A673 (cell line): ENCODE measurements around the gene LRRK1. TPM values are rescaled to one million over a fixed set of nuclear protein-coding genes. Genes with fewer than 3 reads are reported as not detected.

Source experiments
- BruUV-seq: library from RNA; stranded (reverse); fragments of 400-500 nt; replicated peaks from 2 replicates; lab custom pipeline; 2021; lab: Mats Ljungman, UMichigan
- CTCF ChIA-PET: fragments of 300-600 bp; sonication (Branson Sonifier 250); formaldehyde crosslinking; loops from one replicate; lab custom pipeline; 2022; ENCODE audit warnings: antibody characterized with exemption; lab: Charles Lee
- POLR2A ChIA-PET: fragments of 300-600 bp; sonication (Branson Sonifier 250); formaldehyde crosslinking; loops from one replicate; lab custom pipeline; 2022; ENCODE audit warnings: antibody characterized with exemption; ENCODE audit not compliant: low non-redundant PET; lab: Charles Lee
- DNase-seq: peaks from one replicate; pipeline ENCODE4 v3.0.0-alpha.2; 2015; ENCODE audit warnings: low spot score
- H3K27ac ChIP-seq: fragments of 200-600 bp; sonication (generic); 2 replicates; pipeline ENCODE4 v1.5.1; 2016; ENCODE audit warnings: mixed run types, low read depth, mild to moderate bottlenecking, mixed read lengths, antibody characterized with exemption, low read length; ENCODE audit not compliant: poor library complexity, severe bottlenecking
- H3K27me3 ChIP-seq: fragments of 200-600 bp; sonication (generic); replicated peaks from 2 replicates; pipeline ENCODE4 v1.6.1; 2017; ENCODE audit warnings: mixed run types, low read depth, mild to moderate bottlenecking, mixed read lengths, antibody characterized with exemption, low read length; ENCODE audit not compliant: insufficient read depth, poor library complexity
- H3K36me3 ChIP-seq: fragments of 200-600 bp; sonication (generic); 2 replicates; pipeline ENCODE4 v1.6.1; 2016; ENCODE audit warnings: mixed run types, mild to moderate bottlenecking, mixed read lengths, antibody characterized with exemption, low read length; ENCODE audit not compliant: insufficient read depth, poor library complexity, severe bottlenecking
- H3K4me1 ChIP-seq: fragments of 200-600 bp; sonication (generic); 2 replicates; pipeline ENCODE4 v1.6.1; 2017; ENCODE audit warnings: mixed run types, mild to moderate bottlenecking, mixed read lengths, antibody characterized with exemption, low read length; ENCODE audit not compliant: insufficient read depth, poor library complexity, severe bottlenecking
- H3K4me3 ChIP-seq: fragments of 200-600 bp; sonication (generic); 2 replicates; pipeline ENCODE4 v1.5.1; 2016; ENCODE audit warnings: low read depth, mixed run types, mild to moderate bottlenecking, mixed read lengths, low read length; ENCODE audit not compliant: poor library complexity, severe bottlenecking
- H3K9me3 ChIP-seq: fragments of 200-600 bp; sonication (generic); 2 replicates; pipeline ENCODE4 v1.6.1; 2016; ENCODE audit warnings: mixed run types, low read depth, mild to moderate bottlenecking, mixed read lengths, antibody characterized with exemption, low read length; ENCODE audit not compliant: poor library complexity, severe bottlenecking
- CTCF ChIP-seq: fragments of 300-800, 200-600 bp; sonication (generic); conservative IDR thresholded peaks from 2 replicates; pipeline ENCODE4 v1.5.1; 2017; ENCODE audit warnings: low read depth, mild to moderate bottlenecking, antibody characterized with exemption, low read length, moderate library complexity, mixed read lengths
- EZH2 ChIP-seq: fragments of 200-600 bp; sonication (generic); IDR thresholded peaks from 2 replicates; pipeline ENCODE4 v1.6.1; 2017; ENCODE audit warnings: borderline replicate concordance, low read depth, mild to moderate bottlenecking, mixed read lengths, antibody characterized with exemption, low read length; ENCODE audit not compliant: poor library complexity, severe bottlenecking
- intact Hi-C: fragments of 100-400 bp; cut with micrococcal nuclease; formaldehyde crosslinking; loops from one replicate; pipeline ENCODE4 v1.10.0; 2022; ENCODE audit not compliant: unreplicated experiment
- total RNA-seq: library from RNA; stranded (reverse); gene quantifications from 2 replicates; pipeline ENCODE4 v1.2.3, GENCODE V29; 2021

The LRRK1 gene
- total RNA-seq, 1 experiment from 2014 or later, result 7.7 TPM

DNA sequence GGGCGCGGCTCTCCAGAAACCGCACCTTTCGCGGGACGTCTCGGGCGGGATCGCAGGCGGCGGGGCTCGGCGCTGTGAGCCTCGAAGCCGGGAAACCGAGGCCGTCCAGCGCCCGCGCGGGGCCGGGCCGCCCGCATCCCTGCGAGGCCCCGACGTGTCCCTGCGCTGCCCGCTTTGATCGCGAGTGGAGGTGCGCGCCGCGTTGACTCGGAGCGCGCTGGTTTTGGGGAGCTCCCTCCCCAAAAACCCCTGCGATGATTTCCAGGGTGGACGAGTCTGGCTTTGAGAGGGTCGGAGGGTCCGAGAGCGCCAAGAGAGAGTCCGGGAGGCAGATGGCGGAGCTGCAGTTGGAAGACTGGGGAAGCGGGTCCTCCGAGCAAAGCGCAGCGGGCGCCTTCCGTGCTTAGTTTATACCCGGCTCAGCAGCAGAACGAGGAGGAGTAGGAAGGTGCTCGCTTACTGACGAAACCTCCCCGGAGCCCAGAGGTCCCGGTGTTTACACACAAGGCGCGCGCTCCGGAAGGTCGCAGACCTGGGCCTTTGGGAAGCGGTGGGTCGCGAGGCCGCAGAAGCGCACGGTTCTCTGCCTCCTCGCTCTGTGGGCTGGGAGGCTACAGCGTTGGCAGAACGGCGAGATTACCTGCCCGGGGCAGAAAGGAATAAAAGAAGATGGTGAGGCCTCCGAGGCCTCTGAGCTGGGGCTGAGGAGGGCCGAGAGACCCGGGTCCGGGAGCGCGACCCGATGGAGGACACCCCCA, 38.8 kb upstream of the LRRK1 start:
- Histone ChIP-seq H3K36me3 (no peaks in the 10 kb centered on the region), H3K4me3 (peak overlapping the region; percentile 38), H3K9me3 (no peaks in the 10 kb centered on the region), H3K4me1 (no peaks in the 10 kb centered on the region), H3K27ac (no peak overlapping the region), H3K27me3 (peaks cover 47% of the 10 kb centered on the region)
- CTCF ChIA-PET, result no interaction called here
- intact Hi-C loops, result no loop called here
- no TSS peak for BruUV-seq
- DNase-seq, result no peak
- POLR2A ChIA-PET, result no interaction called here
- TF ChIP-seq CTCF (no peak), EZH2 (no peak)

GRCh38 chr15:100880897-100881242, 38.3 kb upstream of the LRRK1 start:
- Histone ChIP-seq H3K9me3 (no peaks in the 10 kb centered on the region), H3K4me3 (no peak overlapping the region), H3K36me3 (no peaks in the 10 kb centered on the region), H3K27ac (no peak overlapping the region), H3K4me1 (no peaks in the 10 kb centered on the region), H3K27me3 (peaks cover 47% of the 10 kb centered on the region)
- TF ChIP-seq CTCF (no peak), EZH2 (no peak)
- ChIA-PET CTCF (no interaction called here), POLR2A (no interaction called here)
- DNase-seq, result no peak
- no TSS peak for BruUV-seq
- intact Hi-C loops, result no loop called here

DNA sequence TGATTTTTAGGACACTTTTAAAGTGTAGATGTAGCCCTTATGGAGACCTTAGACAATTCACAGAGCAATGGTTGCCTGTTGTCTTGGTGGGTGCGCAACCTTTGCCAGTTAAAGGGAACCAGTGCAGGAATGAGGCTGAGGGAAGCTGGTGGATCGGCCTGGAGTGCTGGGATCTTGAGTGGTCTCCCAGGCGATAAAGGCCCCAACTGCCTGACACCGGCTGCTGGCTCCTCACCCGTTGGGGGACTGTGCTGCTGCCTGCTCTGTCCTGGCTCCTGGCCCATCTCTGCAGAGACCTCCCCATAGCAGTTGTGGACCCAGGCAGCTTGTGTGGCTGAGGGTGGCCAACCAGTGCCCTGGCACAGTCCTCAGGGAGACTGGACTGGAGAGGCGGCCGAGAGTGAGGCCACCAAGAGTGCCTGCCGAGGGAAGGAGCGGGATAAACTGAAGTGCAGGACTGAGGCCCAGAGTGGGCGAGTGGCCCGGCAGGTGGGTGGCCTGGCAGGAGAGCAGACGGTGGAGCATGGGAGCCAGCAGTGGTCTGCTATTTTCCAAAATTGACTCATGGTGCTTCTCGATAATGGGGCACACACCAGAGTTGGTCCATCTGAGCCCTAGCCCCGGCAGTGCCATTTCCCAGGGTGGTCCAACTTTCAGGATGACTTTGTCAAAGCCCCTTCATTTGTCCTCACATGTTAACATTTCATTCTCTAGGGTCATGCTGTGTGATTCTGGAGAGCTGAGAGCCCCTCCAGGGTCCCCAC, 37.4 kb upstream of the LRRK1 start:
- ChIA-PET CTCF (no interaction called here), POLR2A (no interaction called here)
- Histone ChIP-seq H3K9me3 (no peaks in the 10 kb centered on the region), H3K27ac (no peak overlapping the region), H3K27me3 (peaks cover 47% of the 10 kb centered on the region), H3K4me1 (no peaks in the 10 kb centered on the region), H3K36me3 (no peaks in the 10 kb centered on the region), H3K4me3 (no peak overlapping the region)
- TF ChIP-seq EZH2, result no peak
- TF ChIP-seq CTCF, result no peak
- BruUV-seq, result no TSS peak
- intact Hi-C loops, result no loop called here
- DNase-seq, result no peak
